ENCODE results near the gene USP37. TPM values are rescaled to one million over a fixed set of nuclear protein-coding genes. Genes with fewer than 3 reads are reported as not detected.

USP37 gene
- total RNA-seq, 1 donor: 20.0 TPM

DNA sequence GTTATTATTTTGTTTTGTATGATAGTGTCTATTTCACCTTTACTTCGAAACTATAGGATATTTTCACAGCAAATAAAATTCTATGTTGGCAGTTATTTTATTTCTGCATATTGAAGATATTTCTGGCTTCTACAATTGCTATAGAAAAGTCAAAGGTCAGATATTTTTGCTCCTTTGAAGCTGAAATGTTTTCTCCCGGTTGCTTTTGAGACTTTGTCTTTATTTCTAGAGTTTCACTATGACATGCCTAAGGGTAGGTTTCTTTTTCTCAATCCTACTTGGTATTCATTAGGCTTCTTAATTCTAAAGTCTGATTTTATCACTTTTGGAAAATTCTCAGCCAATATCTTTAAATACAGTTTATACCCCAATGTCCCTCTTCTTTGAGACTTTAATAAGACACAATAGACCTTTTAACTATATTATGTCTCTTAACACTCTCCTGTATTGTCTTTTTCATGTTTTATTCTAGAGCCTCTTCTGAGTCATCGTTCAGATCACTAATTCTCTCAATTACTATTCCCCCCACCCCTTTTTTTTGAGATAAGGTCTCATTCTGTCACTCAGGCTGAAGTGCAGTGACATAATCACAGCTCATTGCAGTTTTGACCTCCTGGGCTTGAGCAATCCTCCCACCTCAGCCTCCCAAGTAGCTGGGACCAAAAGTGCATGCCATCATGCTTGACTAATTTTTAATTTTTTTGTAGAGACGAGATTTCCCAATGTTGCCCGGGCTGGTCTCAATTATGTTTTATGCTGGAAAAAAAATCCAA lies 50.5 kb downstream of the USP37 start:
- Histone ChIP-seq H3K9me3 (ENCODE audit: low read depth, low read length) (no peaks in the 10 kb centered on the region), H3K27me3 (ENCODE audit: insufficient read depth, low read length) (no peaks in the 10 kb centered on the region), H3K4me1 (ENCODE audit: insufficient read depth, low read length) (no peaks in the 10 kb centered on the region)

DNA sequence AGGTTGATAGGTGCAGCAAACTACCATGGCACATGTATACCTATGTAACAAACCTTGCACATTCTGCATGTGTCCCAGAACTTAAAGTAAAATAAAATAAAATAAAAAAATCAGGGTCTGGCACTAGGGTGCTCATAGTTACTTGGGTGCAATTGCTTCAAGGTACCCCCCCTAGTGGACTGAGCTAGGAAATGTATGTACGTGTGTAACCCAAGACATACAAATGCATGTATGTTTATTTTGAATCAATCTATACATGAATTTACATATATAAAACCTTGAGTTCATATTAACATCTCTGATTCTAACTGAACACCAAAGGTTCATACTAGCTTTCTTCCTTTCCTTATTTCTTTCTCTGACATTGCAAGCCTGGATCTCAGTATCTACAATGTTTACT lies 51.5 kb downstream of the USP37 start:
- Histone ChIP-seq H3K4me1 (ENCODE audit: insufficient read depth, low read length) (no peaks in the 10 kb centered on the region), H3K27me3 (ENCODE audit: insufficient read depth, low read length) (no peaks in the 10 kb centered on the region), H3K4me3 (ENCODE audit: low read length) (no peak overlapping the region), H3K9me3 (ENCODE audit: low read depth, low read length) (no peaks in the 10 kb centered on the region)

More for the DNA sequence above, 50.5 kb downstream of the USP37 start:
- H3K4me3 ChIP-seq (ENCODE audit: low read length): no peak overlapping the region

DNA sequence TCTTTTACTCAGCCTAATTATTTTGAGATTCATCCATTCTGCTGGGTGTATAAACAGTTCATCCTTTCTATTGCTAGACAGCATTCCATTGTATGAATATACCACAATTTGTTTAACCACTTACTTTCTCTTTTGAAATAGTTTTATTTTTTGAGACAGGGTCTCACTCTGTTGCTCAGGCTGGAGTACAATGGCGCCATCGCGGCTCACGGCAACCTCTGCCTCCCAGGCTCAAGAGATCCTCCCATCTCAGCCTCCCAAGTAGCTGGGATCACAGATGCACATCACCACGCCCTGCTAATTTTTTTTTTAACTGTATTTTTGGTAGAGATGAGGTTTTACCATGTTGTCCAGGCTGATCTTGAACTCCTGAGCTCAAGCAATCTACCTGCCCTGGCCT lies 54.5 kb downstream of the USP37 start:
- no peaks in the 10 kb centered on the region for H3K27me3 ChIP-seq (ENCODE audit: insufficient read depth, low read length)
- H3K4me3 ChIP-seq (ENCODE audit: low read length): no peak overlapping the region
- H3K9me3 ChIP-seq (ENCODE audit: low read depth, low read length): no peaks in the 10 kb centered on the region
- no peaks in the 10 kb centered on the region for H3K4me1 ChIP-seq (ENCODE audit: insufficient read depth, low read length)

DNA sequence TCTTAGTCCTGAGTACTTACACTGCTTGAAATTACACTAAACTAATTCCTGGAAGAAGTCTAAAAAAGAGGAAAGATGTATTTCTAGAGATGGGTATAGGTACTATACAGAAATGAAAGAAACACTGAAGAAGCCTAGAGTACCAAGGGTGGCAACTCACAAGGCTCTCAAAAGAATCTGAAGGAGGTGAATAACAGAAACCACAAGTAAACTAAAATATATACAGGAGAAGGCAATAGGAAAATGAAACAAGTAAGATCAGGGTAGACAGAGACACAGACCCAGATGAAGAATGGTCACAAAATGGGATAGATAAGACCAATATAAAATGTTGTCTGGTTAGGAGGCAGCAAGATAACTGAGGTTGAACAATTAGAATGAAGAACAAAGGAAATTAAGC lies 59.9 kb downstream of the USP37 start:
- Histone ChIP-seq H3K4me1 (ENCODE audit: insufficient read depth, low read length) (no peaks in the 10 kb centered on the region), H3K27me3 (ENCODE audit: insufficient read depth, low read length) (no peaks in the 10 kb centered on the region), H3K9me3 (ENCODE audit: low read depth, low read length) (no peaks in the 10 kb centered on the region), H3K4me3 (ENCODE audit: low read length) (no peak overlapping the region)

DNA sequence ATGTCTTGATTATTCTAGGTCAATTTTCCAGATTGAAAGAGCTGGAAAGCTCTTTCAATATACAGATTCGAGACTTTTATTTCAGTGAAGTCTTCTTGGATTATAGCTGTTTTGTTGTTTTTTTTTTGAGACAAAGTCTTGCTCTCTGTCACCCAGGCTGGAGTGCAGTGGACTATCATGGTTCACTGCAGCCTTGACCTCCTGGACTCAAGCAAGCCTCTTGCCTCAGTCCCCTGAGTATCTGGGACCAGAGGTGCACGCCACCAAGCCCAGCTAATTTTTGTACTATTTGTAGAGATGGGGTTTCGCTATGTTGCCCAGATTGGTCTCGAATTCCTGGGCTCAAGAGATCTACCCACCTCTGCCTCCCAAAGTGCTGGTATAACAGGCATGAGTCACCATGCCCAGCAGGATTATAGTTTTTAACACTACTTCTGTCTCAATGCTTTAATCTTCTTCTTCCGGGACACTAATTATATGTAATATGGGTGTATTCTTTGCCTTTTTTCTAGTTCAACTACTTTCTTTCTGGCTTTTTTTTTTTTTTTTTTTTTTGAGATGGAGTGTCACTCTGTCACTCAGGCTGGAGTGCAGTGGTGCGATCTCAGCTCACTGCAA lies 62.3 kb downstream of the USP37 start:
- Histone ChIP-seq H3K27me3 (ENCODE audit: insufficient read depth, low read length) (no peaks in the 10 kb centered on the region), H3K4me1 (ENCODE audit: insufficient read depth, low read length) (no peaks in the 10 kb centered on the region), H3K9me3 (ENCODE audit: low read depth, low read length) (no peaks in the 10 kb centered on the region), H3K4me3 (ENCODE audit: low read length) (no peak overlapping the region)

DNA sequence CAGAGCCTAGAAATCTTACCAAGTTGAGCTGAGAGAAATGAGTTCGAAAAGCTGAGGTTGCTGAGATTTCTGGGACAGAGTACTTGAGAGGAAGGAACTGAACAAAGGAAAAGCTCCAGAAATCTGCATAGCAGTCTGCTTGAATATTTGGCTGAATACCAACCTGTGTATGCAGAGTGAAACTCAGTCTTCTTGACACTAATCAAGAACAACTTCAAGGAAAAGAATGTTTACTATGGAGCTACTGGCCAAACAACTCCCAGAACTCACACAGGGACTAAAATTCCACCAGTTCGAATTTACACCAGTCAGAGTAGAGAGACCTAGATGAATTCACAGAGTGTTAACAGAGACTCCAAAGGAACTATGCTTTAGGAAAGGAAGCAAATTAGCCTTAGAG lies 66.5 kb downstream of the USP37 start:
- H3K9me3 ChIP-seq (ENCODE audit: low read depth, low read length): no peaks in the 10 kb centered on the region
- H3K27me3 ChIP-seq (ENCODE audit: insufficient read depth, low read length): no peaks in the 10 kb centered on the region
- H3K4me3 ChIP-seq (ENCODE audit: low read length): no peak overlapping the region
- no peaks in the 10 kb centered on the region for H3K4me1 ChIP-seq (ENCODE audit: insufficient read depth, low read length)

DNA sequence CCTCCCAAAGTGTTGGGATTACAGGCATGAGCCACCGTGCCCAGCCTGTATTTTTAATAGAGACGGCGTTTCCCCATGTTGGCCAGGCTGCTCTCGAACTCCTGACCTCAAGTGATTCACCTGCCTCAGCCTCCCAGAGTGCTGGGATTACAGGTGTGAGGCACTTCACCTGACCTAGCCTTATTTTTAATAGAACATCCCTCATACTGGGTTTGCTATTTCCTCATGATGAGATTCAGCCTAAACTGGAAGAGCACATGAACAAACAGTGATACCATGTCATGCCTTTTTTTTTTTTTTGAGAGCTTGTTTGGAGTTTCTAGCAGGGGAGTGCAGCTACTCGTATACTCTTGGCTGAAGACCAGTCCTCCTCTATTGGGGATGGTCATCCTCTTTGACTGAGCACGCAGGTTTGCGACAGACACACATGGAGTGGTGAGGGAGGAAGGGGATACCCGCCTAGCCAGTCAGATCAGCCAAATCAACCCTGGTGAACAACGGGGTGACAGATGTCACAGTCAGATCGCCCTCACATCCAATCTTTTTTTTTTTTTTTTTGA lies 67.6 kb downstream of the USP37 start:
- H3K9me3 ChIP-seq (ENCODE audit: low read depth, low read length): no peaks in the 10 kb centered on the region
- H3K4me3 ChIP-seq (ENCODE audit: low read length): no peak overlapping the region
- H3K27me3 ChIP-seq (ENCODE audit: insufficient read depth, low read length): no peaks in the 10 kb centered on the region
- H3K4me1 ChIP-seq (ENCODE audit: insufficient read depth, low read length): no peaks in the 10 kb centered on the region

DNA sequence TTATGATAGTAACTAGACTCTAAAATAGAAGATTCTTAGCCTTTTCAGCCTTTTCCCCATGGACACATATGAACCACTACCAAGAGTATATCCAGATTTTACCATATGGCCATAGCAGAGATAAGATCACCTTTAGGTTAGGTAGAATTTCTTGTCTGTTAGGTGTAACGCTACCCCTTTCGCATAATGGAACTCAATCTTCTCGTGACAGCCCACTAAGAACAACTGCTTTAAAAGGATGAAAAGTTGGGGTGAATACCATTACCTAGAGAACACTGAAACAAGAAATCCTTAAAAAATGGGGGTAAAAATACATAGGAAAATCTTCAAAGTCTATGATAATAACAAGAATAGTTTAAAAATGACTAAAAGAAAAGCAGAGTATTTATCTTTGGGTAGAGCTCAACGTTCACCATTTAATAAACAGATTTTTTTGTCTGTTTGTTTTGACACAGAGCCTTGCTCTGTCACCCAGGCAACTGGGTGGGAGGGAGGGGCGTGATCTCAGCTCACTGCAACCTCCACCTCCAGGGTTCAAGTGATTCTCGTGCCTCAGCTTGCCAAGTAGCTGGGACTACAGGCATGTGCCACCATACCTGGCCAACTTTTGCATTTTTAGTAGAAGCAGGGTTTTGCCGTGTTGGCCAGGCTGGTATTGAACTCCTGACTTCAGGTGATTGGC lies 82.0 kb downstream of the USP37 start:
- Histone ChIP-seq H3K9me3 (ENCODE audit: low read depth, low read length) (no peaks in the 10 kb centered on the region), H3K4me1 (ENCODE audit: insufficient read depth, low read length) (no peaks in the 10 kb centered on the region), H3K4me3 (ENCODE audit: low read length) (no peak overlapping the region), H3K27me3 (ENCODE audit: insufficient read depth, low read length) (no peaks in the 10 kb centered on the region)

DNA sequence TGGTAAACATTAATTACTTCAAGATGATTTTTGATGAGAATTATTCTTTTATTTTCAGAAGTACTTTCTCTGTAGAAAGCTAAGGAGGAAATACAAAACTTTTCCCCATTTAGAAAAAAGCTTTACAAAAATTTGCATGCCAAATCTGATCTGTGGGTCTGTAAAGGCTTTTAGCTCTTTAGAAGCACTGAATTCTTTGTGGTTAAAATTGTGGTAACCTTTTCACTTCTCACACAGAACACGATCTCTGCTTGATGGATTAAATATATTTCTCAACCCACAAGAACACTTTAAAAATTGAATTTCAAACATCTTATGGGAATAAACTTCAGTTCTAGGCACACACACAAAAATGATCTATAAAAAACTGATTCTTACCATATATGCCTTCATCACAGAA lies 85.5 kb downstream of the USP37 start:
- Histone ChIP-seq H3K4me1 (ENCODE audit: insufficient read depth, low read length) (no peaks in the 10 kb centered on the region), H3K4me3 (ENCODE audit: low read length) (no peak overlapping the region), H3K9me3 (ENCODE audit: low read depth, low read length) (no peaks in the 10 kb centered on the region), H3K27me3 (ENCODE audit: insufficient read depth, low read length) (no peaks in the 10 kb centered on the region)

DNA sequence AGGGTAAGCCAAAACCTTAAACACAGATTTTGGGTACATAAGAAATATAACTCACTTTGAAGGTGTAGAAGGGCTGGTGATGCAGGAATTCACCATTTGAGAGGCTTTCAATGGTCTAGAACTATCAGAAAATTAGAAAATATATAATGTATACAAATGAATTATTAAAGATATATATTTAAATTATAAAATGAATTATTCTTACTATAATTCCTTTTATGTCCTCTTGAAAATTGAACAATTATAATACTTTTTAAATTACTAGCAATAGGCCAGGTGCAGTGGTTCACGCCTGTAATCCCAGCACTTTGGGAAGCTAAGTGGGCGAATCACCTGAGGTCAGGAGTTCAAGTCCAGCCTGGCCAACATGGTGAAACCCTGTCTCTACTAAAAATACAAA lies 88.6 kb downstream of the USP37 start:
- H3K9me3 ChIP-seq (ENCODE audit: low read depth, low read length): no peaks in the 10 kb centered on the region
- no peaks in the 10 kb centered on the region for H3K27me3 ChIP-seq (ENCODE audit: insufficient read depth, low read length)
- H3K4me1 ChIP-seq (ENCODE audit: insufficient read depth, low read length): no peaks in the 10 kb centered on the region
- no peak overlapping the region for H3K4me3 ChIP-seq (ENCODE audit: low read length)

DNA sequence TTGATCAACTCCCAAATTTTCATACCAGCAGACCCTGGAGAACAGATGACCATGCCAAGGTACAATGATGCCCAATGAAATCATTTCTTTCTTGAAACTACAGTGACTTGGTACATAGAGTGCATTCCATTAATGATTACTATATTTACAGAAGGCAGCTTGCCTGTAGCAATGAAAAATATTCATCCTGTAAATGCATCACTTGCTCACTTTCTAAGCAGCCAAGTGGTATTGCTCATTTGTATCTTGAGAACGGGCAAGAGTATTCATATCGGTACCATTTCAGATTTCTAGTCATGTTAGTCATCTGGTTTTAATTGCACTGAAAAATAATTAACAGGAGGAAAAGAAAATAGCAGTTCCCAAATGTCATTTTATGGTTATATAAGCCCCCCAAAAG lies 89.6 kb downstream of the USP37 start:
- H3K4me1 ChIP-seq (ENCODE audit: insufficient read depth, low read length): no peaks in the 10 kb centered on the region
- H3K27me3 ChIP-seq (ENCODE audit: insufficient read depth, low read length): no peaks in the 10 kb centered on the region
- no peaks in the 10 kb centered on the region for H3K9me3 ChIP-seq (ENCODE audit: low read depth, low read length)
- H3K4me3 ChIP-seq (ENCODE audit: low read length): no peak overlapping the region

DNA sequence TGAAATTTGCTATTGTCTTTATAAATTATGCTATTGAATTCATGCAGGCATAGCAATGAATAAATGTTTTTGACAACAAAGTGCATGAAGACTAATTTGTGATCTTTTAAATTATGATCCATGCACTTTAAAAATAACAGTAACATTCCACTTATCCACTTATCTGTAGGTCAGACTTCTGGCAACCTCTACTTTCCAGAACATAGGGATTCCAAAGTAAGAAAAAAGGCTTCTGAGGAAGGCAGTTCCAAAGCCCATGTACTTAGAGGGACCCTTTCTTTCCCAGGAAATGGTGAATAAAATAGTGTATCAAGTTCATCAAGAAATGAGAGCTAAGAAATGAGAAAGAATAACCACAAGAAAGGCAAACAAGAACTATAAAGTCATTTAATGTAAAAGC lies 90.9 kb downstream of the USP37 start:
- Histone ChIP-seq H3K9me3 (ENCODE audit: low read depth, low read length) (no peaks in the 10 kb centered on the region), H3K4me1 (ENCODE audit: insufficient read depth, low read length) (peaks cover 9% of the 10 kb centered on the region), H3K27me3 (ENCODE audit: insufficient read depth, low read length) (no peaks in the 10 kb centered on the region), H3K4me3 (ENCODE audit: low read length) (no peak overlapping the region)

DNA sequence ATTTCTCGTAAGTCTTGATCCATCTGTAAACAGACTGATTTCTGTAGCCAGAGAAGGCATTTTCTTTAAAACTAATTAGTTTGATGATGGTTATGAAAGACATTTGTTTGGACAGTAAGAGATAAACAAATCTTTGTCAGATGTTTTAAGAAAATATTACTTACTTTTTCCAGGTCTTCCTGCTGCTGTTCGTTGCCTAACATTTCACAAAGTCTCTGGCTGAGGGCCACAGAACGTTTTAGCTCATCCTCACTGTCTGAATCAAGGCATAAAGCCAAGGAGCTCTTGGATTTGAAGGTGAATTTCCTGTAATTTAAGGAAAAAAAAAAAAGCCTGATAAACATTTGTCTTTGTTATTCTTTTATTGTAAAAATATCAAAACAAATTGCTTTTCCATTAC lies 91.5 kb downstream of the USP37 start:
- H3K4me1 ChIP-seq (ENCODE audit: insufficient read depth, low read length): peaks cover 15% of the 10 kb centered on the region
- no peaks in the 10 kb centered on the region for H3K9me3 ChIP-seq (ENCODE audit: low read depth, low read length)
- no peak overlapping the region for H3K4me3 ChIP-seq (ENCODE audit: low read length)
- H3K27me3 ChIP-seq (ENCODE audit: insufficient read depth, low read length): no peaks in the 10 kb centered on the region

DNA sequence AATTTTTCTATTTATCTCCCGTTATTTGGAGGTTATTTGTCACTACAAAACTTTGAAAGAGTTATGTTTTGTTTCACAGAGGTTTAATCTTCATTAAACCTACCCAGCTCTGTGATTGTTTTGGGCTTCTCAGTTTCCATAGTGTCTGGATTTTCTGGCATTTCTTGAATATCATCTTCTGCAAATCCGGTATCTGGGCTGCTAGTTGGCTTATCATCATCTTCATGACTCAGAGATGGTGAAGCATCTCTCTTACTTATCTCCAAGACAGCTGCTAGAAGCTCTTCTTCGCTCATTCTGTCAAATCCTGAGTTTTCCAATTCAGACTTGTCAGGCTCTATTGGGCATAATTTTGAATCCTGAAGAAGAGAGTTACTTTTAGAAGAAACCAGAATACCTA lies 93.6 kb downstream of the USP37 start:
- peaks cover 29% of the 10 kb centered on the region for H3K4me1 ChIP-seq (ENCODE audit: insufficient read depth, low read length)
- H3K27me3 ChIP-seq (ENCODE audit: insufficient read depth, low read length): no peaks in the 10 kb centered on the region
- no peaks in the 10 kb centered on the region for H3K9me3 ChIP-seq (ENCODE audit: low read depth, low read length)
- H3K4me3 ChIP-seq (ENCODE audit: low read length): no peak overlapping the region

DNA sequence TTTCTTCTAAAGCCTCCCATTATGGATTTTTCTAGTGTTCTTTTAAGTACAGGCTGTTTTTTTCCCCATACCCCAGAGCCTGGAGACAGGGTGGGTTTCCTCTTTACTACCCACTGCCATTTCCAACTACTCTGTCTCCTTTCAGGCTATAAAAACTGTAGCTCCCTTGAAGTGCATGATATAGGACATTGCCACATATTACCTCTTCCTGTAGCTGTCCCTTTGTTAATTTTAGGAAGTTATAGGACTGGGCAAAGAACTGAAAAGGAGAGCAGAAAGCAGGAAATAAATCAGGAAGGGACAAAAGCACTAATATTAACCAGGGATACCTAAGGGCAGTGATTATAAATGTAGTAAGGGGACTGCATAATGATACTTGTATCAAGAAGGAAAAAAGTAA lies 95.2 kb downstream of the USP37 start:
- Histone ChIP-seq H3K9me3 (ENCODE audit: low read depth, low read length) (no peaks in the 10 kb centered on the region), H3K4me1 (ENCODE audit: insufficient read depth, low read length) (peaks cover 29% of the 10 kb centered on the region), H3K27me3 (ENCODE audit: insufficient read depth, low read length) (no peaks in the 10 kb centered on the region), H3K4me3 (ENCODE audit: low read length) (no peak overlapping the region)
